T-helper 2 cell treated with Interferon-gamma antibody and Interleukin-4, amounts not matched to agents 5 μg/mL and 100 μg/mL, for 36 hours (primary cell): ENCODE measurements around the gene TLE3.

Experiments used
- DNase-seq: peaks from one replicate; pipeline ENCODE4 v3.0.0; 2021; ENCODE audit warnings: low spot score
- H3K27ac Mint-ChIP-seq: one replicate; pipeline ENCODE4 v1.8.0; 2021; ENCODE audit warnings: mild to moderate bottlenecking, mixed read lengths
- H3K27me3 Mint-ChIP-seq: one replicate; pipeline ENCODE4 v1.8.0; 2021; ENCODE audit warnings: low read depth, mixed read lengths
- H3K36me3 Mint-ChIP-seq: one replicate; pipeline ENCODE4 v1.8.0; 2021; ENCODE audit warnings: low read depth, mixed read lengths
- H3K4me1 Mint-ChIP-seq: one replicate; pipeline ENCODE4 v1.8.0; 2021; ENCODE audit warnings: low read depth, mixed read lengths
- H3K4me3 Mint-ChIP-seq: one replicate; pipeline ENCODE4 v1.8.0; 2022; ENCODE audit warnings: mild to moderate bottlenecking, moderate library complexity, mixed read lengths
- H3K9me3 Mint-ChIP-seq: one replicate; pipeline ENCODE4 v1.8.0; 2021; ENCODE audit warnings: mixed read lengths

TLE3 gene

DNA sequence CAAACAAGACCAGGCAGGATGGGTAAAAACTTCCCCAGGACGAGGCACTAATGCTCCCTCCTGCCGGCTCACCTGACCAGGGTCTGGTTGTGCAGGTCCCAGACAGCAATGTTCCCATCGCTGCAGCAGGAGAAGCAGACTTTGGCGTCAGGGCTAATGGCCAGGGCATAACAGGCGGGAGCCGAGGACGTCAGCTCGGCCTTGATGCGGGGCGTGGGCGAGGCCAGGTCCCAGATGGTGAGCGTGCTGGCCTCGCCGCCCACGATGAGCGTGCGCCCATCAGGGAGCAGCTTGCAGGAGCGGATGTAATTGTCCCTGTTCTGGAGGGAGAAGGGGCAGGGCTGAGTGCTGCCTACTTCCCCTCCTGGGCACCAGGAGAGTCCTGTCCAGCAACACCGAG, 43.4 kb downstream of the TLE3 start:
- Mint-ChIP-seq H3K4me3 (no peak overlapping the region), H3K27me3 (no peaks in the 10 kb centered on the region), H3K4me1 (no peaks in the 10 kb centered on the region), H3K36me3 (peaks cover 50% of the 10 kb centered on the region), H3K27ac (no peak overlapping the region), H3K9me3 (no peaks in the 10 kb centered on the region)
- DNase-seq: no peak

GRCh38 chr15:70053716-70054229, 43.9 kb downstream of the TLE3 start:
- Mint-ChIP-seq H3K4me1 (no peaks in the 10 kb centered on the region), H3K27me3 (no peaks in the 10 kb centered on the region), H3K9me3 (no peaks in the 10 kb centered on the region), H3K27ac (no peak overlapping the region), H3K4me3 (no peak overlapping the region), H3K36me3 (peaks cover 48% of the 10 kb centered on the region)
- no peak for DNase-seq

- Mint-ChIP-seq H3K4me1 (no peaks in the 10 kb centered on the region), H3K36me3 (peaks cover 49% of the 10 kb centered on the region), H3K27ac (no peak overlapping the region), H3K9me3 (no peaks in the 10 kb centered on the region), H3K4me3 (no peak overlapping the region), H3K27me3 (no peaks in the 10 kb centered on the region)
- DNase-seq: no peak
Measured at GRCh38 chr15:70053001-70053715, 44.6 kb downstream of the TLE3 start.

DNA sequence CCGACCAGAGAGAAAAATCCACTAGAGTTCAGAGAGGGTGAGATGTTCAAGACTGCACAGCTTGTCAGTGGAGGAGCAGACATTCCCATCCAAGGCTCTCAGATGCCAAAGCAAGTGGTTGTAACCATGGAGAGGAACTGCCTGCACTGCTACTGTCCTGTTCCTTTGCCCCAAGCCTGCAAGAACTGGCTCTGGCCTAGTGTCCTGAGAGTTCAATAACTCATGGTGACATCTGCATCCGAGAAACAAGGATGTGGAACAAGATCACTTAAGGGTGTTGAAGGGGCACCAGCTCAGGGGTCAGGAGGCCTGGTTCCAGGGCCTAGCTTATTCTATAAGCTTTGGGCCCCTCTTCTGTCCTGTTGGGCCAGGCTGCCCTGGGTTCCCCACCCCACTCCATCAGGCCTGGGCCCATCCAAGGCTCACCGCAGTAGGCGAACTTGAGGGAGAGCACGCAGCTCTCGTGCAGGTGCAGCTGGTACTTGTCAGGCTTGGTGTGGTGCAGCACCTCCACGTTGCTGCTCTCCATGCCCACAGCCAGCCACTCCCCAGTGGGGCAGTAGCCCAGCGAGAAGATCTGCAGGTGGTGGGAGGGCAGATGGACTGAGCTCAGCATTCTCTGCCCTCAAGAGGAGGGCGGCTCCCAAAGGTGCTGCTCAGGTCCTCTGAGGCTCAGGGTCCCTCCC, 45.6 kb downstream of the TLE3 start:
- peaks cover 52% of the 10 kb centered on the region for H3K36me3 Mint-ChIP-seq
- DNase-seq: no peak
- H3K4me1 Mint-ChIP-seq: no peaks in the 10 kb centered on the region
- no peaks in the 10 kb centered on the region for H3K9me3 Mint-ChIP-seq
- no peak overlapping the region for H3K4me3 Mint-ChIP-seq
- no peaks in the 10 kb centered on the region for H3K27me3 Mint-ChIP-seq
- no peak overlapping the region for H3K27ac Mint-ChIP-seq

DNA sequence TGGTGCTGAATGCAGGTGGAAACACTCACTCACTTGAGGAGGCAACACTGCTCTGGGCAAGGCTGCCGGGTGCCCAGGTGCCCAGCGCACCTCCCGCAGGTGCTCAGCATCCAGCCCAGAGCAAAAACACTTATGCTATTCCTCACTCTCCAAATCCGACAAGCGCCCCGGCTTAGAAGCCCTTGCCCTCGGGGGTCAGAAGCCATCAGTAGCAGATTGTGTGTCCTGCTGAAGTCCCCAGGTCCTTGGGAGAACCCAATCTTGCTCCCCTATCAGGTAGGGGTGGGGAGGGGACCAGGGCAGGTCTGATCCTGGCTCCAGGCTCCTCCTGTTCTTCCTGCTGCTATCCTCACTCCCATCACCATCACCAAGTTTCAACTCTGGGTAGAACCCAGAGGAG, 46.7 kb downstream of the TLE3 start:
- no peak overlapping the region for H3K4me3 Mint-ChIP-seq
- H3K9me3 Mint-ChIP-seq: no peaks in the 10 kb centered on the region
- no peak for DNase-seq
- peaks cover 50% of the 10 kb centered on the region for H3K36me3 Mint-ChIP-seq
- no peaks in the 10 kb centered on the region for H3K27me3 Mint-ChIP-seq
- H3K4me1 Mint-ChIP-seq: no peaks in the 10 kb centered on the region
- no peak overlapping the region for H3K27ac Mint-ChIP-seq

- no peak overlapping the region for H3K27ac Mint-ChIP-seq
- no peaks in the 10 kb centered on the region for H3K4me1 Mint-ChIP-seq
- no peak for DNase-seq
- peaks cover 47% of the 10 kb centered on the region for H3K36me3 Mint-ChIP-seq
- H3K9me3 Mint-ChIP-seq: no peaks in the 10 kb centered on the region
- no peaks in the 10 kb centered on the region for H3K27me3 Mint-ChIP-seq
- H3K4me3 Mint-ChIP-seq: no peak overlapping the region
Measured at GRCh38 chr15:70050441-70050840, 47.3 kb downstream of the TLE3 start.

GRCh38 chr15:70049701-70050301, 47.9 kb downstream of the TLE3 start:
- no peaks in the 10 kb centered on the region for H3K4me1 Mint-ChIP-seq
- H3K36me3 Mint-ChIP-seq: peaks cover 41% of the 10 kb centered on the region
- H3K27ac Mint-ChIP-seq: no peak overlapping the region
- no peak for DNase-seq
- H3K9me3 Mint-ChIP-seq: no peaks in the 10 kb centered on the region
- H3K4me3 Mint-ChIP-seq: no peak overlapping the region
- no peaks in the 10 kb centered on the region for H3K27me3 Mint-ChIP-seq

- Mint-ChIP-seq H3K4me1 (no peaks in the 10 kb centered on the region), H3K27me3 (no peaks in the 10 kb centered on the region), H3K4me3 (no peak overlapping the region), H3K9me3 (no peaks in the 10 kb centered on the region), H3K36me3 (peaks cover 39% of the 10 kb centered on the region), H3K27ac (no peak overlapping the region)
- DNase-seq: no peak
Measured at GRCh38 chr15:70048578-70049514, 48.9 kb downstream of the TLE3 start.

- H3K36me3 Mint-ChIP-seq: peaks cover 38% of the 10 kb centered on the region
- H3K4me3 Mint-ChIP-seq: no peak overlapping the region
- no peaks in the 10 kb centered on the region for H3K9me3 Mint-ChIP-seq
- no peaks in the 10 kb centered on the region for H3K27me3 Mint-ChIP-seq
- H3K27ac Mint-ChIP-seq: no peak overlapping the region
- DNase-seq: no peak
- no peaks in the 10 kb centered on the region for H3K4me1 Mint-ChIP-seq
Measured at GRCh38 chr15:70048198-70048565, 49.5 kb downstream of the TLE3 start.

GRCh38 chr15:70047386-70048197, 50.1 kb downstream of the TLE3 start:
- H3K4me1 Mint-ChIP-seq: no peaks in the 10 kb centered on the region
- no peak overlapping the region for H3K27ac Mint-ChIP-seq
- no peak for DNase-seq
- H3K36me3 Mint-ChIP-seq: peaks cover 32% of the 10 kb centered on the region
- no peak overlapping the region for H3K4me3 Mint-ChIP-seq
- H3K9me3 Mint-ChIP-seq: no peaks in the 10 kb centered on the region
- H3K27me3 Mint-ChIP-seq: no peaks in the 10 kb centered on the region

GRCh38 chr15:70046679-70047369, 50.9 kb downstream of the TLE3 start:
- no peak overlapping the region for H3K27ac Mint-ChIP-seq
- H3K27me3 Mint-ChIP-seq: no peaks in the 10 kb centered on the region
- H3K36me3 Mint-ChIP-seq: peaks cover 32% of the 10 kb centered on the region
- no peaks in the 10 kb centered on the region for H3K9me3 Mint-ChIP-seq
- H3K4me1 Mint-ChIP-seq: no peaks in the 10 kb centered on the region
- H3K4me3 Mint-ChIP-seq: no peak overlapping the region
- no peak for DNase-seq

DNA sequence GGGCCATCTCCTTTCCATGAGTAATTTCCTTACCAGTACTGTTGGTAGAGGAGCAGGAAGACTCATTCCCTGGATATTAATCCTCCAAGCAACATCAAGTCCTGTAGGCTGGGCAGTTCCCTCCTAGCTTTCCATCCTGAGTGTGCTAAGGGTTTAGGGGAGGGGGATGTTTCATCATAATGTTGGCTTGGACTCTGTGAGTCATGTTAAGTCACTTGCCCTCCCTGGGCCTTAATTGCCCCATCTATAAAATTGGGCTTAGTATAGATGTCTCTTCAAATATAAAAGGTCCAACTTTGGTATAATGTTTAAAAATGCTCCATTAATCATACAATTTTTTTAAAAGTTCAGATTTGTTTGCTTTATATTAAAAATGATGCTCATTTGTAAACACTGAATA, 52.7 kb downstream of the TLE3 start:
- H3K27me3 Mint-ChIP-seq: no peaks in the 10 kb centered on the region
- no peak for DNase-seq
- no peaks in the 10 kb centered on the region for H3K4me1 Mint-ChIP-seq
- no peak overlapping the region for H3K4me3 Mint-ChIP-seq
- H3K9me3 Mint-ChIP-seq: no peaks in the 10 kb centered on the region
- peaks cover 21% of the 10 kb centered on the region for H3K36me3 Mint-ChIP-seq
- H3K27ac Mint-ChIP-seq: no peak overlapping the region
